Fibroblast of the aortic adventitia (primary cell): Measurements from ENCODE around the gene SUCLA2. TPM values are rescaled to one million over a fixed set of nuclear protein-coding genes. Genes with fewer than 3 reads are reported as not detected.

Experiments
- DNase-seq: peaks from one replicate; pipeline ENCODE4 v3.0.0-alpha.2; 2010; ENCODE audit warnings: low read depth
- H3K4me3 ChIP-seq: 2 replicates; pipeline ENCODE4 v1.5.1; 2011; ENCODE audit warnings: low read depth, mild to moderate bottlenecking, control low read depth, low read length, moderate library complexity
- total RNA-seq: library from RNA; depleted of rRNA; stranded (reverse); fragments of >200 nt; gene quantifications from 2 replicates; pipeline ENCODE4 v1.2.3, GENCODE V29; 2012; ENCODE audit warnings: low replicate concordance
- TF ChIP-seq, protein P1 (sequence below): IDR thresholded peaks from 2 replicates; pipeline ENCODE4 v1.5.1; 2011; ENCODE audit warnings: mild to moderate bottlenecking, low read length, control low read depth, inconsistent platforms; ENCODE audit not compliant: insufficient read depth

Gene SUCLA2
- 57.8 and 70.1 TPM in 2 replicates for total RNA-seq

- H3K4me3 ChIP-seq, result peak within 1 kb of the TSS; percentile 98
- TF ChIP-seq, protein P1, sequence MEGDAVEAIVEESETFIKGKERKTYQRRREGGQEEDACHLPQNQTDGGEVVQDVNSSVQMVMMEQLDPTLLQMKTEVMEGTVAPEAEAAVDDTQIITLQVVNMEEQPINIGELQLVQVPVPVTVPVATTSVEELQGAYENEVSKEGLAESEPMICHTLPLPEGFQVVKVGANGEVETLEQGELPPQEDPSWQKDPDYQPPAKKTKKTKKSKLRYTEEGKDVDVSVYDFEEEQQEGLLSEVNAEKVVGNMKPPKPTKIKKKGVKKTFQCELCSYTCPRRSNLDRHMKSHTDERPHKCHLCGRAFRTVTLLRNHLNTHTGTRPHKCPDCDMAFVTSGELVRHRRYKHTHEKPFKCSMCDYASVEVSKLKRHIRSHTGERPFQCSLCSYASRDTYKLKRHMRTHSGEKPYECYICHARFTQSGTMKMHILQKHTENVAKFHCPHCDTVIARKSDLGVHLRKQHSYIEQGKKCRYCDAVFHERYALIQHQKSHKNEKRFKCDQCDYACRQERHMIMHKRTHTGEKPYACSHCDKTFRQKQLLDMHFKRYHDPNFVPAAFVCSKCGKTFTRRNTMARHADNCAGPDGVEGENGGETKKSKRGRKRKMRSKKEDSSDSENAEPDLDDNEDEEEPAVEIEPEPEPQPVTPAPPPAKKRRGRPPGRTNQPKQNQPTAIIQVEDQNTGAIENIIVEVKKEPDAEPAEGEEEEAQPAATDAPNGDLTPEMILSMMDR, result no peak
- peak; percentile 80 for DNase-seq
Observed at GRCh38 chr13:48001114-48001881, at the start of gene SUCLA2. Gene SUCLA2 (minus strand): TSS chr13:48001273. CDS start chr13:48001269, 4 bp downstream.

DNA sequence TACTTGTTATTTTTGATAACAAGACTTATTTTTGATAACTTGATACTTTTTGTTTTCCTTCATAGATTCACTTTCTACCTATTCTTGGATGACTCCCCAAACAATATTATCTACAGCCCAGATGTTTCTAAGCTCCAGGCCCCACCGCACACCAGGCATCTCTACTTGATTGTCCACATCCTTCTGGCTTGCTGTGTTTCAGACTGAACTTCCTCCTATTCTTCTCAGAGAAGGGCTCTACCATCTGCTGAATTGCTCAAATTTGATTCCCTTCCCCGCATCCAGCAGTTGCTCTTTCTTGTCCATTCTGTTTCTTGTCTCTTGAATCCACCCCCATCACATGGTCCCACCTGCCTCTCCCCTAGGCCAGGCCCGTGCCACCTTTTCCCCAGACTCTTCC, 49.5 kb upstream of the SUCLA2 start:
- TF ChIP-seq, protein P1, result no peak
- no peak for DNase-seq
- H3K4me3 ChIP-seq, result no peak overlapping the region

DNA sequence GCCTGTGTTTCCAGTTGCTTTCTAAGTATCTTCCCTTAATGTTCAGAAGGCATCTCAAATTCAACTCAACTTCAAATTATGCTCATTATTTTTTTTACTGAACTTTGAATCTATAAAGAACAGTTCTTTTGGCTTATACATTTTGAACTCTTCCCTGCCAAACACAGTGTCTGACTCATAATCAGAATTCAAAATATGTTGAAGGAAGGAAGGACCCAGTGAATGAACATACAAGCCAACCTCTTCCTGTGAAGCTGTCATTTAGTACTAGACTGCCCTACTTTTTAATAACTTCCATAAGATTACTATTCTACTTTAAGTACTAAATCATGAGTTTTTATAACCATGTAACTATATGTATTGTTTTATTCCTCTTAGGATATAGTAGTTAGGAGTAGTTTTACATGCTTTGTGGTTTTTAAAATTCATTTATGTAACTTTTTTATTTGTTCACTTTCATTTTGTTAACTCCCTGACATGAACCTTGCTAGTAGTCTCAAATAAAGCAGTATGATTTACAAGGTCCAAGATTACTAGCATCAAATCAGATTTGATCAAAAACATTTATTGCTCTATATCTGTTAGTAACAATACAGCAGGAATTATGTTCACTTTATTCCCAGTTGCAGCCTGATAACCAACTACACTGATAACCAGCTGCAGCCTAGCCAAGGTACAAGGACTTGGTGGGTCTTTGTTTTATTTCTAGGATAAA, 42.9 kb upstream of the SUCLA2 start:
- H3K4me3 ChIP-seq, result no peak overlapping the region
- TF ChIP-seq, protein P1, result no peak
- peak; percentile 72 for DNase-seq

DNA sequence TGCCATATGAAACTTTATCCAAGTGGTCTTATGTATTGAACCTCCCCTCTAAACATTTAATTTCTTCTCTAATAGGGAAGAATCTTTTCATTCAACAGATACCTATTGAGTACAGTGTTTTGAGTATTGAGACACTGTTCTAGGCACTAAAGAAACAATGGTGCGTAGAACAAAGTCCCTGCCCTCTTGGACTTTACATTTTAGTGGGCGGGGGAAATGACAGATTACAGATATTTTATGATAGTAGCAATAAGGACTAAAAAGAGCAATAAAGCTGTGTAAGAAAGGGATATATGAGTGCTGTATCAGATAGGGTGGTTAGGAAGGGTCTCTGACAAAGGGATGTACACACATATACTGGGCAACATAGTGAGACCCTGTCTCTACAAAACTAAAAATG, 41.8 kb upstream of the SUCLA2 start:
- H3K4me3 ChIP-seq, result no peak overlapping the region
- TF ChIP-seq, protein P1, result no peak
- no peak for DNase-seq

DNA sequence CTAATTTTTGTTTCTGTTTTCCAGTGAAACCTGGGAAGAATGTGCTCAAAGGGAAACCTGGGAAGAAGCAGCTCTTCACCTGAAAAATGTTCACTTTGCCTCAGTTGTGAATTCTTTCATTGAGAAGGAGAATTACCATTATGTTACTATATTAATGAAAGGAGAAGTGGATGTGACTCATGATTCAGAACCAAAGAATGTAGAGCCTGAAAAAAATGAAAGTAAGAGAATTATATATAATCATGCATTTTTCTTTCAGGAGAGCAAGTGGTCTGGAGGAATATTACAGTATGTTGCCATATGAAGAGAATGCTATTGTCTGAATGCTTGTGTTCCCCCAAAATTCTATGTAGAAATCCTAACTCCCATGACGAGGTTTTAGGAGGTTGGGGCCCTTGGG, 39.8 kb upstream of the SUCLA2 start:
- DNase-seq, result peak; percentile 18
- TF ChIP-seq, protein P1, result no peak
- no peak overlapping the region for H3K4me3 ChIP-seq

GRCh38 chr13:48040049-48040448, 39.0 kb upstream of the SUCLA2 start:
- TF ChIP-seq, protein P1, result no peak
- no peak for DNase-seq
- no peak overlapping the region for H3K4me3 ChIP-seq
